Measurements from ENCODE around the gene FRMD3. TPM values are rescaled to one million over a fixed set of nuclear protein-coding genes. Genes with fewer than 3 reads are reported as not detected.

FRMD3 gene
- total RNA-seq, 1 experiment from 2014 or later = 14.5 TPM

DNA sequence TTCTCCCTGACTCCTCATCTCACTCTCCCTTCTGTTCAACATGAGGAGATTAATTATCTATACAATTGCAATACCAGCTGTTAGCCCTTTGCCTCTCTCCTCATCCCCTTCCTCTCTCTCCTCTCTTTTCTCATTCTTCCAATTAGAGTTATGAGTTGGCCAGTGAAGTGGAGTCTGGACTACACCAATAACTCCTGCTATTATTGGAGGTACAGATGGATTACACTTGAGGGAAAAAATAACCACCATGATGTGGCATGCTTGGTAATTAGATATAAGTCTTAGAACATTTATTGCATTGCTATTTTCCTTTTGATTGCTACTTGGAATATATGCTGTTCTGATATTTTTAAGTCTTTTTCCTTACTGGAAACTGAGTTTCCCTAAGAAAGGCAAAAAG is 159.2 kb downstream of the FRMD3 start:
- Histone ChIP-seq H3K9me3 (ENCODE audit: control insufficient read depth, insufficient read depth, low read depth, low read length) (no peaks in the 10 kb centered on the region), H3K4me1 (ENCODE audit: control insufficient read depth, insufficient read depth, low read length) (no peaks in the 10 kb centered on the region), H3K4me3 (ENCODE audit: low read depth in 2 of 2, low read length in 2 of 2) (no peak overlapping the region), H3K27me3 (ENCODE audit: control insufficient read depth, insufficient read depth, low read length) (no peaks in the 10 kb centered on the region), H3K27ac (ENCODE audit: low read length) (no peak overlapping the region), H3K36me3 (ENCODE audit: control insufficient read depth, insufficient read depth, low read length) (no peaks in the 10 kb centered on the region)
- intact Hi-C loops (cut with micrococcal nuclease; ENCODE audit: unreplicated experiment) = no loop called here
- no TSS peak for BruUV-seq (replicated peaks)
- in situ Hi-C loops (cut with HindIII; ENCODE audit: low pct_unique_long_range_greater_than_20kb, low sequenced_read_pairs) = no loop called here
- ChIA-PET CTCF (no interaction called here), POLR2A (no interaction called here)
- no peak for DNase-seq (ENCODE audit: low read depth, low spot score)
- TF ChIP-seq, protein P1, sequence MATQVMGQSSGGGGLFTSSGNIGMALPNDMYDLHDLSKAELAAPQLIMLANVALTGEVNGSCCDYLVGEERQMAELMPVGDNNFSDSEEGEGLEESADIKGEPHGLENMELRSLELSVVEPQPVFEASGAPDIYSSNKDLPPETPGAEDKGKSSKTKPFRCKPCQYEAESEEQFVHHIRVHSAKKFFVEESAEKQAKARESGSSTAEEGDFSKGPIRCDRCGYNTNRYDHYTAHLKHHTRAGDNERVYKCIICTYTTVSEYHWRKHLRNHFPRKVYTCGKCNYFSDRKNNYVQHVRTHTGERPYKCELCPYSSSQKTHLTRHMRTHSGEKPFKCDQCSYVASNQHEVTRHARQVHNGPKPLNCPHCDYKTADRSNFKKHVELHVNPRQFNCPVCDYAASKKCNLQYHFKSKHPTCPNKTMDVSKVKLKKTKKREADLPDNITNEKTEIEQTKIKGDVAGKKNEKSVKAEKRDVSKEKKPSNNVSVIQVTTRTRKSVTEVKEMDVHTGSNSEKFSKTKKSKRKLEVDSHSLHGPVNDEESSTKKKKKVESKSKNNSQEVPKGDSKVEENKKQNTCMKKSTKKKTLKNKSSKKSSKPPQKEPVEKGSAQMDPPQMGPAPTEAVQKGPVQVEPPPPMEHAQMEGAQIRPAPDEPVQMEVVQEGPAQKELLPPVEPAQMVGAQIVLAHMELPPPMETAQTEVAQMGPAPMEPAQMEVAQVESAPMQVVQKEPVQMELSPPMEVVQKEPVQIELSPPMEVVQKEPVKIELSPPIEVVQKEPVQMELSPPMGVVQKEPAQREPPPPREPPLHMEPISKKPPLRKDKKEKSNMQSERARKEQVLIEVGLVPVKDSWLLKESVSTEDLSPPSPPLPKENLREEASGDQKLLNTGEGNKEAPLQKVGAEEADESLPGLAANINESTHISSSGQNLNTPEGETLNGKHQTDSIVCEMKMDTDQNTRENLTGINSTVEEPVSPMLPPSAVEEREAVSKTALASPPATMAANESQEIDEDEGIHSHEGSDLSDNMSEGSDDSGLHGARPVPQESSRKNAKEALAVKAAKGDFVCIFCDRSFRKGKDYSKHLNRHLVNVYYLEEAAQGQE (IDR thresholded peaks at IDR 0.05; ENCODE audit: insufficient read depth in 1 of 2, low read depth in 2 of 2, low read length in 1 of 2) = no peak
- TF ChIP-seq POLR2AphosphoS5 (IDR thresholded peaks at IDR 0.05; ENCODE audit: low read depth, low read length) (no peak), SIN3A (IDR thresholded peaks at IDR 0.05; ENCODE audit: borderline replicate concordance, insufficient read depth, low read depth, low read length) (no peak), TCF7L2 (IDR thresholded peaks at IDR 0.05; ENCODE audit: low read depth, low read length) (no peak)
- TF ChIP-seq, protein P2, sequence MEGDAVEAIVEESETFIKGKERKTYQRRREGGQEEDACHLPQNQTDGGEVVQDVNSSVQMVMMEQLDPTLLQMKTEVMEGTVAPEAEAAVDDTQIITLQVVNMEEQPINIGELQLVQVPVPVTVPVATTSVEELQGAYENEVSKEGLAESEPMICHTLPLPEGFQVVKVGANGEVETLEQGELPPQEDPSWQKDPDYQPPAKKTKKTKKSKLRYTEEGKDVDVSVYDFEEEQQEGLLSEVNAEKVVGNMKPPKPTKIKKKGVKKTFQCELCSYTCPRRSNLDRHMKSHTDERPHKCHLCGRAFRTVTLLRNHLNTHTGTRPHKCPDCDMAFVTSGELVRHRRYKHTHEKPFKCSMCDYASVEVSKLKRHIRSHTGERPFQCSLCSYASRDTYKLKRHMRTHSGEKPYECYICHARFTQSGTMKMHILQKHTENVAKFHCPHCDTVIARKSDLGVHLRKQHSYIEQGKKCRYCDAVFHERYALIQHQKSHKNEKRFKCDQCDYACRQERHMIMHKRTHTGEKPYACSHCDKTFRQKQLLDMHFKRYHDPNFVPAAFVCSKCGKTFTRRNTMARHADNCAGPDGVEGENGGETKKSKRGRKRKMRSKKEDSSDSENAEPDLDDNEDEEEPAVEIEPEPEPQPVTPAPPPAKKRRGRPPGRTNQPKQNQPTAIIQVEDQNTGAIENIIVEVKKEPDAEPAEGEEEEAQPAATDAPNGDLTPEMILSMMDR (IDR thresholded peaks at IDR 0.05) = no peak
- no peak for ATAC-seq

DNA sequence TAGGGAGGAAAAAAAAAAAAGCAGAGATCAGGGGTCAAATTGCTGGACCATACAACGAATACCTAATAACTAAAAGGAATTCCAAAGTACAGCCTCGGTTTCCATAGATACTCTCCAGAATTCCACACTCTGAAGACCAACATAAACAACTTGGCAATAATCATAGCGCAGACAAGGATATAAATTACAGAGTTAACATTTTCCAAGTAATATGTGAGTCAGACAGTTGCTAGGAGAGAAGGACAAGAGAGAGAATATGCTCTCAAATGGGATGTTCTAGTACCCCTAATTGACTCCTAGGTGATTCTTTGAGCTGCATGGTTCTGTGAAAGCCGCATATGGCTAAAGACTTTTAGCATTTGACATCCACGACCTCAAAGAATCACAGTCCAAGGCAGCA is 165.2 kb downstream of the FRMD3 start:
- Histone ChIP-seq H3K27me3 (ENCODE audit: control insufficient read depth, insufficient read depth, low read length) (no peaks in the 10 kb centered on the region), H3K9me3 (ENCODE audit: control insufficient read depth, insufficient read depth, low read depth, low read length) (no peaks in the 10 kb centered on the region), H3K4me3 (ENCODE audit: low read depth in 2 of 2, low read length in 2 of 2) (no peak overlapping the region), H3K27ac (ENCODE audit: low read length) (no peak overlapping the region), H3K4me1 (ENCODE audit: control insufficient read depth, insufficient read depth, low read length) (no peaks in the 10 kb centered on the region), H3K36me3 (ENCODE audit: control insufficient read depth, insufficient read depth, low read length) (no peaks in the 10 kb centered on the region)
- intact Hi-C loops (cut with micrococcal nuclease; ENCODE audit: unreplicated experiment) = no loop called here
- TF ChIP-seq TCF7L2 (IDR thresholded peaks at IDR 0.05; ENCODE audit: low read depth, low read length) (no peak), POLR2AphosphoS5 (IDR thresholded peaks at IDR 0.05; ENCODE audit: low read depth, low read length) (no peak), SIN3A (IDR thresholded peaks at IDR 0.05; ENCODE audit: borderline replicate concordance, insufficient read depth, low read depth, low read length) (no peak)
- TF ChIP-seq, protein P2 (IDR thresholded peaks at IDR 0.05) = no peak
- TF ChIP-seq, protein P1 (IDR thresholded peaks at IDR 0.05; ENCODE audit: insufficient read depth in 1 of 2, low read depth in 2 of 2, low read length in 1 of 2) = no peak
- ChIA-PET POLR2A (no interaction called here), CTCF (no interaction called here)
- ATAC-seq (no peak), DNase-seq (ENCODE audit: low read depth, low spot score) (no peak)
- BruUV-seq (replicated peaks) = no TSS peak
- in situ Hi-C loops (cut with HindIII; ENCODE audit: low pct_unique_long_range_greater_than_20kb, low sequenced_read_pairs) = no loop called here

All from Panc1 (cell line).